B cell (primary cell): ENCODE results near the gene TGFBR2.

Source experiments
- EZH2 ChIP-seq: IDR thresholded peaks from 2 replicates; pipeline ENCODE4 v1.6.1; 2012; ENCODE audit warnings: borderline replicate concordance, low read depth, mild to moderate bottlenecking, moderate library complexity, low read length; ENCODE audit not compliant: insufficient read depth, poor library complexity, severe bottlenecking
- TF ChIP-seq, protein P1 (sequence below): fragments of 200-600 bp; IDR thresholded peaks from one replicate; pipeline ENCODE4 v1.8.0; 2022; ENCODE audit warnings: antibody characterized with exemption, mild to moderate bottlenecking

DNA sequence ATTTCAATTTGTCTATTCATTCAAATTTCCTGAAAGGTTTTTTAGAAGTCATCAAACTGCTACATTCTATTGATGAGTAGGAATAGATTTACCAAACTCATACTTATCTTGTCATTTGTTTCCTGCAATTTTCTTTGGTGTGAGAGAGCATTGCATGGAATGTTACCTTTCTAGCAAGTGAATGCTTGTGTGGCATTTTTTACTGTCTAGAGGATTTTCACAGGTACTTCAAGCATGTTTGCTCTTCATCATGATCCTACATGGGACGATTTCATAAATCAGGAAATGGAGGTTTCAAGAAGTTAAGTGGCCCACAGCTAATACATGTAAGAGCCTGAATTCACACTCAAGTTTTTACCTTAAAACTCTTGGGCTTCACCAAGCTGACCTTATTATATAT is 26.1 kb downstream of the TGFBR2 start:
- TF ChIP-seq, protein P1, sequence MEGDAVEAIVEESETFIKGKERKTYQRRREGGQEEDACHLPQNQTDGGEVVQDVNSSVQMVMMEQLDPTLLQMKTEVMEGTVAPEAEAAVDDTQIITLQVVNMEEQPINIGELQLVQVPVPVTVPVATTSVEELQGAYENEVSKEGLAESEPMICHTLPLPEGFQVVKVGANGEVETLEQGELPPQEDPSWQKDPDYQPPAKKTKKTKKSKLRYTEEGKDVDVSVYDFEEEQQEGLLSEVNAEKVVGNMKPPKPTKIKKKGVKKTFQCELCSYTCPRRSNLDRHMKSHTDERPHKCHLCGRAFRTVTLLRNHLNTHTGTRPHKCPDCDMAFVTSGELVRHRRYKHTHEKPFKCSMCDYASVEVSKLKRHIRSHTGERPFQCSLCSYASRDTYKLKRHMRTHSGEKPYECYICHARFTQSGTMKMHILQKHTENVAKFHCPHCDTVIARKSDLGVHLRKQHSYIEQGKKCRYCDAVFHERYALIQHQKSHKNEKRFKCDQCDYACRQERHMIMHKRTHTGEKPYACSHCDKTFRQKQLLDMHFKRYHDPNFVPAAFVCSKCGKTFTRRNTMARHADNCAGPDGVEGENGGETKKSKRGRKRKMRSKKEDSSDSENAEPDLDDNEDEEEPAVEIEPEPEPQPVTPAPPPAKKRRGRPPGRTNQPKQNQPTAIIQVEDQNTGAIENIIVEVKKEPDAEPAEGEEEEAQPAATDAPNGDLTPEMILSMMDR, result no peak
- no peak for TF ChIP-seq EZH2
